ENCODE data around the gene CIRBP.

DNA sequence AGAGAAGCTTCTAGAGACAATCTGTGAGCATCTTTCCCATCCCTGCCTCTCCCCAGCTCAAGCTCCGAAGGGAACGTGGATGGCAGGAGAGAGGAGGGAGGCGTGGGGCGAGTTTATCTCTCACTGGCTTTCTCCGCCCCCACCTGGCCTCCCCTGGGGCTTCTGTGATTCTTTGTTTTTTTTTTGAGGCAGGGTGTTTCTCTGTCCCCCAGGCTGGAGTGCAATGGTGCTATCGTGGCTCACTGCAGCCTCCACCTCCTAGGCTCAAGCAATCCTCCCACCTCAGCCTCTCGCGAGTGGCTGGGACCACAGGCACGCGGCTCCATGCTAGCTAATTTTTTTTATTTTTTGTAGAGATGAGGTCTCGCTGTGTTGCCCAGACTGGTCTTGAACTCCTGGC, 39.6 kb downstream of the CIRBP start:
- TF ChIP-seq, protein P1, sequence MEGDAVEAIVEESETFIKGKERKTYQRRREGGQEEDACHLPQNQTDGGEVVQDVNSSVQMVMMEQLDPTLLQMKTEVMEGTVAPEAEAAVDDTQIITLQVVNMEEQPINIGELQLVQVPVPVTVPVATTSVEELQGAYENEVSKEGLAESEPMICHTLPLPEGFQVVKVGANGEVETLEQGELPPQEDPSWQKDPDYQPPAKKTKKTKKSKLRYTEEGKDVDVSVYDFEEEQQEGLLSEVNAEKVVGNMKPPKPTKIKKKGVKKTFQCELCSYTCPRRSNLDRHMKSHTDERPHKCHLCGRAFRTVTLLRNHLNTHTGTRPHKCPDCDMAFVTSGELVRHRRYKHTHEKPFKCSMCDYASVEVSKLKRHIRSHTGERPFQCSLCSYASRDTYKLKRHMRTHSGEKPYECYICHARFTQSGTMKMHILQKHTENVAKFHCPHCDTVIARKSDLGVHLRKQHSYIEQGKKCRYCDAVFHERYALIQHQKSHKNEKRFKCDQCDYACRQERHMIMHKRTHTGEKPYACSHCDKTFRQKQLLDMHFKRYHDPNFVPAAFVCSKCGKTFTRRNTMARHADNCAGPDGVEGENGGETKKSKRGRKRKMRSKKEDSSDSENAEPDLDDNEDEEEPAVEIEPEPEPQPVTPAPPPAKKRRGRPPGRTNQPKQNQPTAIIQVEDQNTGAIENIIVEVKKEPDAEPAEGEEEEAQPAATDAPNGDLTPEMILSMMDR (IDR thresholded peaks at IDR 0.05), result no peak
- TF ChIP-seq EZH2 (IDR thresholded peaks at IDR 0.05; ENCODE audit: borderline replicate concordance, insufficient read depth, low read depth, low read length, poor library complexity, severe bottlenecking), result no peak
